Astrocyte of the spinal cord (primary cell): ENCODE data around the gene NLGN2.

Experiments
- DNase-seq: peaks from one replicate; pipeline ENCODE4 v3.0.0; 2011; ENCODE audit warnings: low read depth, low spot score
- H3K4me3 ChIP-seq: 2 replicates; pipeline ENCODE4 v1.5.1; 2011; ENCODE audit warnings: low read depth, mild to moderate bottlenecking, low read length, moderate library complexity
- CTCF ChIP-seq: IDR thresholded peaks from 2 replicates; pipeline ENCODE4 v1.5.1; 2012; ENCODE audit warnings: low read depth, mild to moderate bottlenecking, low read length, inconsistent platforms
- in situ Hi-C: cut with HindIII; loops from 2 replicates; pipeline ENCODE4 v1.10.0; 2017; ENCODE audit warnings: low sequenced_read_pairs

Gene NLGN2

GRCh38 chr17:7426896-7427489 lies 19.3 kb downstream of the NLGN2 start:
- in situ Hi-C loops: no loop called here
- H3K4me3 ChIP-seq: no peak overlapping the region
- no peak for TF ChIP-seq CTCF
- DNase-seq: no peak

- H3K4me3 ChIP-seq: no peak overlapping the region
- TF ChIP-seq CTCF: no peak
- no peak for DNase-seq
- in situ Hi-C loops: no loop called here
These were observed 19.9 kb downstream of the NLGN2 start for GRCh38 chr17:7427549-7427948.

- no peak within 1 kb of the TSS for H3K4me3 ChIP-seq
- DNase-seq: no peak
- TF ChIP-seq CTCF: no peak
- in situ Hi-C loops: no loop called here
These were observed 20.9 kb downstream of the NLGN2 start, which contains the start of gene SPEM3 for GRCh38 chr17:7428557-7428956. SPEM3 (plus strand) TSS chr17:7428857; CDS start chr17:7428903, 46 bp downstream.

GRCh38 chr17:7429722-7430121 lies 22.1 kb downstream of the NLGN2 start:
- no peak for TF ChIP-seq CTCF
- in situ Hi-C loops: no loop called here
- DNase-seq: no peak
- no peak overlapping the region for H3K4me3 ChIP-seq

GRCh38 chr17:7431231-7431630 lies 23.6 kb downstream of the NLGN2 start:
- in situ Hi-C loops: no loop called here
- H3K4me3 ChIP-seq: no peak overlapping the region
- DNase-seq: no peak
- TF ChIP-seq CTCF: no peak

- H3K4me3 ChIP-seq: no peak overlapping the region
- DNase-seq: no peak
- in situ Hi-C loops: no loop called here
- no peak for TF ChIP-seq CTCF
These were observed 24.7 kb downstream of the NLGN2 start for GRCh38 chr17:7432296-7432695.
